Measurements from ENCODE around the gene NAA16.

DNA sequence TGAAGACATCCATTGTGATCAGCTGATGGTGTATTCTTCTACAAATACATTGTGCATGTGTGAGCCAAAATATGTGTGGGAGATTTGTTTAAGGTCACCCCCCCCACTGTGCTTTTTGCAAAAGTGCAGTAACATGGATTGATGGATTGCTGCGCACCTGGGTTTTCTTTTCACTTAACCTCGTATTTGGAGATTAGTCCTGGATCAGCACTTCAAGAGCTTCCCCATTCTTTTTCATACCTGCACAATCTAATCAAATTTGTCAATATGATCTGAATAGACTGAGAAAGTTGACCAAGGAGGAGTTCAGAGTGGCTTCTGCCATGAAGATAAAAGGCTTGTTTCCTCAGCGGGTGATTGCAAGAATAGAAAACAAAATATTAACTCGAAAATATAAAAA, 23.7 kb downstream of the NAA16 start:
- TF ChIP-seq POLR2AphosphoS5 (IDR thresholded peaks at IDR 0.05; ENCODE audit: low read length) (no peak), SREBF2 (IDR thresholded peaks at IDR 0.05; ENCODE audit: low read length) (no peak), RBBP5 (conservative IDR thresholded peaks at IDR 0.05) (no peak), EZH2 (IDR thresholded peaks at IDR 0.05; ENCODE audit: borderline replicate concordance, control insufficient read depth, low read depth, low read length) (no peak), MTA3 (IDR thresholded peaks at IDR 0.05; ENCODE audit: borderline replicate concordance, low read length) (no peak), RFX5 (IDR thresholded peaks at IDR 0.05; ENCODE audit: low read depth, low read length) (no peak), POLR2A (IDR thresholded peaks at IDR 0.05; ENCODE audit: low read depth, low read length) (no peak), POLR2AphosphoS2 (IDR thresholded peaks at IDR 0.05; ENCODE audit: low read depth, low read length) (no peak), HDGF (IDR thresholded peaks at IDR 0.05) (no peak)
- TF ChIP-seq, protein P1, sequence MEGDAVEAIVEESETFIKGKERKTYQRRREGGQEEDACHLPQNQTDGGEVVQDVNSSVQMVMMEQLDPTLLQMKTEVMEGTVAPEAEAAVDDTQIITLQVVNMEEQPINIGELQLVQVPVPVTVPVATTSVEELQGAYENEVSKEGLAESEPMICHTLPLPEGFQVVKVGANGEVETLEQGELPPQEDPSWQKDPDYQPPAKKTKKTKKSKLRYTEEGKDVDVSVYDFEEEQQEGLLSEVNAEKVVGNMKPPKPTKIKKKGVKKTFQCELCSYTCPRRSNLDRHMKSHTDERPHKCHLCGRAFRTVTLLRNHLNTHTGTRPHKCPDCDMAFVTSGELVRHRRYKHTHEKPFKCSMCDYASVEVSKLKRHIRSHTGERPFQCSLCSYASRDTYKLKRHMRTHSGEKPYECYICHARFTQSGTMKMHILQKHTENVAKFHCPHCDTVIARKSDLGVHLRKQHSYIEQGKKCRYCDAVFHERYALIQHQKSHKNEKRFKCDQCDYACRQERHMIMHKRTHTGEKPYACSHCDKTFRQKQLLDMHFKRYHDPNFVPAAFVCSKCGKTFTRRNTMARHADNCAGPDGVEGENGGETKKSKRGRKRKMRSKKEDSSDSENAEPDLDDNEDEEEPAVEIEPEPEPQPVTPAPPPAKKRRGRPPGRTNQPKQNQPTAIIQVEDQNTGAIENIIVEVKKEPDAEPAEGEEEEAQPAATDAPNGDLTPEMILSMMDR (IDR thresholded peaks at IDR 0.05 in 2 of 3, conservative IDR thresholded peaks at IDR 0.05 in 1 of 3; ENCODE audit: control insufficient read depth in 2 of 3, extremely low read depth in 1 of 3, insufficient read depth in 1 of 3, low read depth in 3 of 3, low read length in 3 of 3): no peak
- TF ChIP-seq, protein P2, sequence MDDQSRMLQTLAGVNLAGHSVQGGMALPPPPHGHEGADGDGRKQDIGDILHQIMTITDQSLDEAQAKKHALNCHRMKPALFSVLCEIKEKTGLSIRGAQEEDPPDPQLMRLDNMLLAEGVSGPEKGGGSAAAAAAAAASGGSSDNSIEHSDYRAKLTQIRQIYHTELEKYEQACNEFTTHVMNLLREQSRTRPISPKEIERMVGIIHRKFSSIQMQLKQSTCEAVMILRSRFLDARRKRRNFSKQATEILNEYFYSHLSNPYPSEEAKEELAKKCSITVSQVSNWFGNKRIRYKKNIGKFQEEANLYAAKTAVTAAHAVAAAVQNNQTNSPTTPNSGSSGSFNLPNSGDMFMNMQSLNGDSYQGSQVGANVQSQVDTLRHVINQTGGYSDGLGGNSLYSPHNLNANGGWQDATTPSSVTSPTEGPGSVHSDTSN (IDR thresholded peaks at IDR 0.05; ENCODE audit: insufficient replicate concordance, low read depth, low read length): no peak

Measured in GM12878 (cell line).